ENCODE data around the gene FAM50B.

The FAM50B gene

DNA sequence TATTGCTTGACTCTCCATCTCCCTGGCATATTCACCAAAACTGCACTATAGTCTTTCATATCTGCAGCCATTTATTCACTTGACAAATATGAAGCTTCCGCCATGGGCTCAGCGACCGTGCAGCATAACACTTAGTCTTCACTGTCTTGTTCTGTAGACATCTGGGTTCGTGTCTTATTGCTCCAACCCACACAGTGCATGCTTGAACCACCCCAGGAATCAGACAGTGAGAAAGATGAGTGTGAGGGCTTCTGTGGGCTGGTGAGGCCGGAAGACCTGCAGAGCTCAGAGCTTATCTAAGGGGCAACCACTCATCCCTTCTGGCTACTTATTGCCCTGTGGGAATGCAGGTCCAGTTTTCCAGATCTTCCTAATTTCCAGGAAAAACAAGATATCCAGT is 19.9 kb upstream of the FAM50B start (continued):
- TF ChIP-seq, protein P1, sequence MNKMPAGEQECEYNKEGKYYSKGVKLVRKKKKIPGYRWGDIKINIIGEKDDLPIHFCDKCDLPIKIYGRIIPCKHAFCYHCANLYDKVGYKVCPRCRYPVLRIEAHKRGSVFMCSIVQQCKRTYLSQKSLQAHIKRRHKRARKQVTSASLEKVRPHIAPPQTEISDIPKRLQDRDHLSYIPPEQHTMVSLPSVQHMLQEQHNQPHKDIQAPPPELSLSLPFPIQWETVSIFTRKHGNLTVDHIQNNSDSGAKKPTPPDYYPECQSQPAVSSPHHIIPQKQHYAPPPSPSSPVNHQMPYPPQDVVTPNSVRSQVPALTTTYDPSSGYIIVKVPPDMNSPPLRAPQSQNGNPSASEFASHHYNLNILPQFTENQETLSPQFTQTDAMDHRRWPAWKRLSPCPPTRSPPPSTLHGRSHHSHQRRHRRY (tag by site-specific recombination; IDR thresholded peaks at IDR 0.05): no peak
- no peak for TF ChIP-seq SCRT2 (tag by site-specific recombination; IDR thresholded peaks at IDR 0.05)

DNA sequence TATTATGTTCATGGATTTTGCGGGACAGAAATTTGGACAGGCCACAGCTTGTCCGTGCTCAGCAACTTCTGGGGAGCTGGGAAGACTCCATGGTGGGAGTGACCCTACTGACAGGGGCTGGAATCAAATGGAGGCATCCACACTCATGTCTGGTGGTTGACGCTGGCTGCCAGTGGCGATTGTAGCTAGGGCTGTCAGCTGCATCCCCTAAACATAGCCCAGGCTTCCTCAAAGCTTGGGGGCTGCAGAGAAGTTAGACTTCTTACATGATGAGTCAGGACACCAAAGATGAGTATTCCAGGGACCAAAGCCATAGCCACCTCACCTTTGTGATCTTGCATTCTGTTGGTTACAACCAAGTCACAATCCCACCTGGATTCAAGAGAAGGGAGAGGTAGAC is 18.4 kb upstream of the FAM50B start:
- no peaks in the 10 kb centered on the region for H3K4me1 ChIP-seq (ENCODE audit: control insufficient read depth, insufficient read depth, low read length)
- CTCF ChIA-PET: no interaction called here
- TF ChIP-seq ZNF623 (tag by site-specific recombination; IDR thresholded peaks at IDR 0.05) (no peak), WT1 (tag by site-specific recombination; IDR thresholded peaks at IDR 0.05) (no peak), YY1 (tag by site-specific recombination; IDR thresholded peaks at IDR 0.05) (no peak), MZF1 (tag by site-specific recombination; IDR thresholded peaks at IDR 0.05; ENCODE audit: borderline replicate concordance) (no peak), ZNF610 (tag by site-specific recombination; IDR thresholded peaks at IDR 0.05; ENCODE audit: borderline replicate concordance) (no peak), SETDB1 (IDR thresholded peaks at IDR 0.05; ENCODE audit: insufficient read length, low read length) (no peak), IKZF3 (tag by site-specific recombination; IDR thresholded peaks at IDR 0.05) (no peak), ZNF335 (tag by site-specific recombination; conservative IDR thresholded peaks at IDR 0.05) (no peak), ZNF423 (tag by site-specific recombination; IDR thresholded peaks at IDR 0.05) (no peak), SCRT2 (tag by site-specific recombination; IDR thresholded peaks at IDR 0.05) (no peak), GLIS2 (tag by site-specific recombination; IDR thresholded peaks at IDR 0.05) (no peak), ZNF777 (tag by site-specific recombination; IDR thresholded peaks at IDR 0.05; ENCODE audit: borderline replicate concordance) (no peak), ZNF19 (tag by site-specific recombination; IDR thresholded peaks at IDR 0.05; ENCODE audit: low read depth) (no peak), ZNF248 (tag by site-specific recombination; IDR thresholded peaks at IDR 0.05) (no peak), ZNF514 (tag by site-specific recombination; IDR thresholded peaks at IDR 0.05) (no peak)
- TF ChIP-seq, protein P2, sequence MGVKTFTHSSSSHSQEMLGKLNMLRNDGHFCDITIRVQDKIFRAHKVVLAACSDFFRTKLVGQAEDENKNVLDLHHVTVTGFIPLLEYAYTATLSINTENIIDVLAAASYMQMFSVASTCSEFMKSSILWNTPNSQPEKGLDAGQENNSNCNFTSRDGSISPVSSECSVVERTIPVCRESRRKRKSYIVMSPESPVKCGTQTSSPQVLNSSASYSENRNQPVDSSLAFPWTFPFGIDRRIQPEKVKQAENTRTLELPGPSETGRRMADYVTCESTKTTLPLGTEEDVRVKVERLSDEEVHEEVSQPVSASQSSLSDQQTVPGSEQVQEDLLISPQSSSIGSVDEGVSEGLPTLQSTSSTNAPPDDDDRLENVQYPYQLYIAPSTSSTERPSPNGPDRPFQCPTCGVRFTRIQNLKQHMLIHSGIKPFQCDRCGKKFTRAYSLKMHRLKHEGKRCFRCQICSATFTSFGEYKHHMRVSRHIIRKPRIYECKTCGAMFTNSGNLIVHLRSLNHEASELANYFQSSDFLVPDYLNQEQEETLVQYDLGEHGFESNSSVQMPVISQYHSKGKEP (tag by site-specific recombination; IDR thresholded peaks at IDR 0.05): no peak
- TF ChIP-seq, protein P3, sequence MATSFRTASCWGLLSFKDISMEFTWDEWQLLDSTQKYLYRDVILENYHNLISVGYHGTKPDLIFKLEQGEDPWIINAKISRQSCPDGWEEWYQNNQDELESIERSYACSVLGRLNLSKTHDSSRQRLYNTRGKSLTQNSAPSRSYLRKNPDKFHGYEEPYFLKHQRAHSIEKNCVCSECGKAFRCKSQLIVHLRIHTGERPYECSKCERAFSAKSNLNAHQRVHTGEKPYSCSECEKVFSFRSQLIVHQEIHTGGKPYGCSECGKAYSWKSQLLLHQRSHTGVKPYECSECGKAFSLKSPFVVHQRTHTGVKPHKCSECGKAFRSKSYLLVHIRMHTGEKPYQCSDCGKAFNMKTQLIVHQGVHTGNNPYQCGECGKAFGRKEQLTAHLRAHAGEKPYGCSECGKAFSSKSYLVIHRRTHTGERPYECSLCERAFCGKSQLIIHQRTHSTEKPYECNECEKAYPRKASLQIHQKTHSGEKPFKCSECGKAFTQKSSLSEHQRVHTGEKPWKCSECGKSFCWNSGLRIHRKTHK (tag by site-specific recombination; IDR thresholded peaks at IDR 0.05): no peak
- TF ChIP-seq, protein P4, sequence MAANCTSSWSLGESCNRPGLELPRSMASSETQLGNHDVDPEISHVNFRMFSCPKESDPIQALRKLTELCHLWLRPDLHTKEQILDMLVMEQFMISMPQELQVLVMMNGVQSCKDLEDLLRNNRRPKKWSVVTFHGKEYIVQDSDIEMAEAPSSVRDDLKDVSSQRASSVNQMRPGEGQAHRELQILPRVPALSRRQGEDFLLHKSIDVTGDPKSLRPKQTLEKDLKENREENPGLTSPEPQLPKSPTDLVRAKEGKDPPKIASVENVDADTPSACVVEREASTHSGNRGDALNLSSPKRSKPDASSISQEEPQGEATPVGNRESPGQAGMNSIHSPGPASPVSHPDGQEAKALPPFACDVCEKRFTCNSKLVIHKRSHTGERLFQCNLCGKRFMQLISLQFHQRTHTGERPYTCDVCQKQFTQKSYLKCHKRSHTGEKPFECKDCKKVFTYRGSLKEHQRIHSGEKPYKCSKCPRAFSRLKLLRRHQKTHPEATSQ (tag by site-specific recombination; IDR thresholded peaks at IDR 0.05): no peak
- TF ChIP-seq, protein P5, sequence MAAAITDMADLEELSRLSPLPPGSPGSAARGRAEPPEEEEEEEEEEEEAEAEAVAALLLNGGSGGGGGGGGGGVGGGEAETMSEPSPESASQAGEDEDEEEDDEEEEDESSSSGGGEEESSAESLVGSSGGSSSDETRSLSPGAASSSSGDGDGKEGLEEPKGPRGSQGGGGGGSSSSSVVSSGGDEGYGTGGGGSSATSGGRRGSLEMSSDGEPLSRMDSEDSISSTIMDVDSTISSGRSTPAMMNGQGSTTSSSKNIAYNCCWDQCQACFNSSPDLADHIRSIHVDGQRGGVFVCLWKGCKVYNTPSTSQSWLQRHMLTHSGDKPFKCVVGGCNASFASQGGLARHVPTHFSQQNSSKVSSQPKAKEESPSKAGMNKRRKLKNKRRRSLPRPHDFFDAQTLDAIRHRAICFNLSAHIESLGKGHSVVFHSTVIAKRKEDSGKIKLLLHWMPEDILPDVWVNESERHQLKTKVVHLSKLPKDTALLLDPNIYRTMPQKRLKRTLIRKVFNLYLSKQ (tag by site-specific recombination; IDR thresholded peaks at IDR 0.05; ENCODE audit: borderline replicate concordance): no peak

More for the DNA sequence above, 18.4 kb upstream of the FAM50B start:
- Histone ChIP-seq H3K27ac (ENCODE audit: extremely low read depth, low read depth, low read length) (no peak overlapping the region), H3K36me3 (ENCODE audit: control insufficient read depth in 2 of 2, insufficient read depth in 1 of 2, low read length in 2 of 2) (no peaks in the 10 kb centered on the region), H3K9me3 (ENCODE audit: control insufficient read depth, insufficient read depth, low read depth, low read length) (no peaks in the 10 kb centered on the region), H3K4me3 (ENCODE audit: low read depth, low read length) (no peak overlapping the region)
- POLR2A ChIA-PET: no interaction called here
